Memory B cell (primary cell): ENCODE data around the gene ACKR4.
"Not testable (repeated sequence)": the region's sequence is repeated elsewhere in the genome, so short reads cannot be mapped to it uniquely, and the experiment has no call there.

Source experiments
- ATAC-seq: fragments of 150-1000 bp; cut with Tn5 transposase; 2 replicates; pipeline ENCODE4 v1.10.0; 2021; ENCODE audit warnings: low read depth, mild to moderate bottlenecking, moderate library complexity
- DNase-seq, 2 donors: peaks; one replicate each; pipeline ENCODE4 v3.0.0; 2022; ENCODE audit warnings: low spot score in 2 of 2
- H3K27ac Mint-ChIP-seq: one replicate; pipeline ENCODE4 v1.8.0; 2022; ENCODE audit warnings: mild to moderate bottlenecking, moderate library complexity, mixed read lengths
- H3K27me3 Mint-ChIP-seq: one replicate; pipeline ENCODE4 v1.8.0; 2022; ENCODE audit warnings: mixed read lengths
- H3K36me3 Mint-ChIP-seq: one replicate; pipeline ENCODE4 v1.8.0; 2022; ENCODE audit warnings: mild to moderate bottlenecking, mixed read lengths
- H3K4me1 Mint-ChIP-seq: one replicate; pipeline ENCODE4 v1.8.0; 2022; ENCODE audit warnings: mixed read lengths
- H3K4me3 Mint-ChIP-seq: one replicate; pipeline ENCODE4 v1.8.0; 2022; ENCODE audit warnings: mild to moderate bottlenecking, moderate library complexity, mixed read lengths
- H3K9me3 Mint-ChIP-seq: one replicate; pipeline ENCODE4 v1.8.0; 2022; ENCODE audit warnings: mixed read lengths

Gene ACKR4

DNA sequence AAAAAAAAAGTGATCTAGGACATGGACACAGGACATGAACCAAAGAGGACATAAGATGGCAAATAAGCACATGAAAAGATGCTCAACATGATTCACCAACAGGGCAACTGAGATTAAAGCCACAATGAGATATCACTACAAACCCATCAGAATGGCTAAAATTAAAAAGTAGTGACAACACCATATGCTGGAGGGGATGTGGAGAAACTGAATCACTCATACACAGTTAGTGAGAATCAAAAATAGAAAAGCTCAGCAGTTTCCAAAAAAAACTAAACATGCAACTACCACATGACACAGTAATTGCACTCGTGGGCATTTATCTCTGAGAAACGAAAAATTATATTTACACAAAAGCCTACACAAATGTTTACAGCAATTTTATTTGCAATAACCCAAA is 27.9 kb upstream of the ACKR4 start:
- DNase-seq, result no peak
- Mint-ChIP-seq H3K4me1 (no peaks in the 10 kb centered on the region), H3K4me3 (no peak overlapping the region), H3K9me3 (peaks cover 4% of the 10 kb centered on the region), H3K27ac (no peak overlapping the region), H3K27me3 (no peaks in the 10 kb centered on the region), H3K36me3 (peaks cover 41% of the 10 kb centered on the region)
- ATAC-seq, result no peak

DNA sequence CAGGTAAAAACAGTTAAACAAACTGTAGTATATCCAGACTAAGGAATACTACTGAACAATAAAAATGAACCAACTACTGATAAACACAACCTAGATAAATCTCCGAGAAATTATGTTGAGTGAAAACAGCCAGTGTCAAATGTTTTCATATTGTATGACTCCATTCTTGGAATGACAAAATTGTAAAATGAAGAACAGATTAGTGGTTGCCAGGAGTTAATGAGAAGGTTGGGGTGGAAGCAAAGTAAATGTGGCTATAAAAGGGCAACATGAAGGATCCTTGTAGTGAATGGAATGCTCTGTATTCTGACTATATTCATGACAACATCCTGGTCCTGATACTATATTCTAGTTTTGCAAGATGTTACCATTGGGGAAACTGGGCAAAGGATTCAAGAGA is 27.5 kb upstream of the ACKR4 start:
- DNase-seq (no peak), ATAC-seq (no peak)
- Mint-ChIP-seq H3K4me1 (no peaks in the 10 kb centered on the region), H3K4me3 (no peak overlapping the region), H3K27me3 (no peaks in the 10 kb centered on the region), H3K27ac (no peak overlapping the region), H3K36me3 (peaks cover 38% of the 10 kb centered on the region), H3K9me3 (peaks cover 4% of the 10 kb centered on the region)

DNA sequence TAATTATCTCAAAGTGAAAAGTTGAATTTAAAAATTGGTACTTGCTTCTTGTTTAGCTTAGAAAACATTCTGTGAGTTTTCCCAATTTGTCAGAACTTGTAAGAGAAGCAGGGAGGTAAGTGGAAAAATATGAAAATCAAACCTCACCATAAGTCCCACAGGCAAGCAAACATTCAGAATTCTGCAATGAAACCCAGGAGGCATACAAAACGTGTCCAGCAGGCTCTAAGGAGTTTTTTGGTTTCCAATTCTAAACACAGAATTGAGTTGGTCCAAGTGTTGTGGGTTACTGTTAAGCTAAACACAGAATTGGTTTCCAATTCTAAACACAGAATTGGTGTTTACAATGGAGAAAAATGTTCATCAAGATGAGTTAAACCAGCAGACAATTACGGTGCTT is 27.1 kb upstream of the ACKR4 start:
- DNase-seq, result no peak
- ATAC-seq, result no peak
- no peaks in the 10 kb centered on the region for H3K4me1 Mint-ChIP-seq
- H3K9me3 Mint-ChIP-seq, result peaks cover 4% of the 10 kb centered on the region
- peaks cover 35% of the 10 kb centered on the region for H3K36me3 Mint-ChIP-seq
- H3K27ac Mint-ChIP-seq, result no peak overlapping the region
- H3K27me3 Mint-ChIP-seq, result no peaks in the 10 kb centered on the region
- no peak overlapping the region for H3K4me3 Mint-ChIP-seq

DNA sequence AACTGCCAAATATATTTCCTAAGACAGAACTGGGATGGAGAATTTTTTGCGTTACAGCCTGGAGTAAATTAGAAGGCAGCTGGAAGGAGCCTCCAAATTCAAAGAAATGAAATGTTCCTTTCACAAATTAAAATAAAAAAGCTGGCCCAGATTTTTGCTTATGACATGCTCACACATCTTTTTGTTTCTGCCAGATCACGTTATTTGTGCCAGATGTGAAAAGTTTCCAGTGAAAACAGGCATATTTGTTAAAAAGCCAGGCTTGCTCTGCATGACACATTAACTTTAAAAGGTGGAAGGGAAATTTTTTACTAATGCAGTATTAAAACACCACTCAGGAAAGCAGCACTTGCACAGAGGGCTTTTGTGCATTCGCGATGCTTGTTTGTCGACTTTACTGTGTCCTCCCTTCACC is 23.3 kb upstream of the ACKR4 start:
- DNase-seq (no peak), ATAC-seq (no peak)
- Mint-ChIP-seq H3K27ac (no peak overlapping the region), H3K27me3 (no peaks in the 10 kb centered on the region), H3K4me3 (no peak overlapping the region), H3K4me1 (no peaks in the 10 kb centered on the region), H3K36me3 (peaks cover 47% of the 10 kb centered on the region), H3K9me3 (peaks cover 4% of the 10 kb centered on the region)

DNA sequence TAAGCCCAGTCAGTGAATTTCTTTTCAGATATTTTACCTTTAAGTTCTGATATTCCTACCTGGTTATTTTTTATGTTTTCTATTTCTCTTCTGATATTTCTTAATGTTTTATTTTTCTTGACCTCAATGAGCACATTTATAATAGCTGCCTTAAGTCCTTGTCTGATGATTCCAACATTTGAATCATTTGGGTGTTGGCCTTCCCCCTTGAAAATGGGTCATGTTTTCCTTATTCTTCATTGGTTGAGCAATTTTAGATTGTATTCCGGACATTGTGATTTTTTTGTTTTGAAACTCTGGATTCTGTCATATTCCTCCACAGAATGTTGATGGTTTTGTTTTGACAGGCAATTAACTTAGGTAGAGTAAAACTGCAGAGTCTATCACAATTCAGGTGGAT is 9.7 kb upstream of the ACKR4 start:
- Mint-ChIP-seq H3K27ac (no peak overlapping the region), H3K9me3 (peaks cover 3% of the 10 kb centered on the region), H3K4me3 (no peak overlapping the region), H3K36me3 (peaks cover 22% of the 10 kb centered on the region), H3K4me1 (no peaks in the 10 kb centered on the region), H3K27me3 (no peaks in the 10 kb centered on the region)
- ATAC-seq (no peak), DNase-seq (no peak)

DNA sequence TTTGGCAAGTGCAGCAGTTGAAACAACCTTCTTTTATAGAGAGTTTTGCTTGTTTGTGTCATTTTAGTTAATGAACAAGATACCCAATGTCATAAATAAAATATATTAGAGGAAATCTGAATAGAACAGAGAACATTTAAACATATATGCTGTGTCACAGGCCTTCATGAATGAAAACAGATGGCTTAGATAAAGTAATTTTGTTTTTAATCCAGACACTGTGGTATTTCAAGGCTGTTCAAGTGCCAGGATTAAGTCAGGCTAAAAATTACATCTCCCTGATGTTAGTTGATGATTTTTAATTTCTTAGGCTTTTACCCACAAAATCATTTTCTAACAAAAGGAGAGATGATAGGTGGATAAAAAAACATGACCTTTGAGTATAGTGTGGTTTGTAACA is 4.9 kb upstream of the ACKR4 start:
- Mint-ChIP-seq H3K27ac (no peak overlapping the region), H3K4me3 (no peak overlapping the region), H3K9me3 (peaks cover 1% of the 10 kb centered on the region), H3K4me1 (peaks cover 2% of the 10 kb centered on the region), H3K36me3 (peaks cover 39% of the 10 kb centered on the region), H3K27me3 (no peaks in the 10 kb centered on the region)
- no peak for DNase-seq
- no peak for ATAC-seq

DNA sequence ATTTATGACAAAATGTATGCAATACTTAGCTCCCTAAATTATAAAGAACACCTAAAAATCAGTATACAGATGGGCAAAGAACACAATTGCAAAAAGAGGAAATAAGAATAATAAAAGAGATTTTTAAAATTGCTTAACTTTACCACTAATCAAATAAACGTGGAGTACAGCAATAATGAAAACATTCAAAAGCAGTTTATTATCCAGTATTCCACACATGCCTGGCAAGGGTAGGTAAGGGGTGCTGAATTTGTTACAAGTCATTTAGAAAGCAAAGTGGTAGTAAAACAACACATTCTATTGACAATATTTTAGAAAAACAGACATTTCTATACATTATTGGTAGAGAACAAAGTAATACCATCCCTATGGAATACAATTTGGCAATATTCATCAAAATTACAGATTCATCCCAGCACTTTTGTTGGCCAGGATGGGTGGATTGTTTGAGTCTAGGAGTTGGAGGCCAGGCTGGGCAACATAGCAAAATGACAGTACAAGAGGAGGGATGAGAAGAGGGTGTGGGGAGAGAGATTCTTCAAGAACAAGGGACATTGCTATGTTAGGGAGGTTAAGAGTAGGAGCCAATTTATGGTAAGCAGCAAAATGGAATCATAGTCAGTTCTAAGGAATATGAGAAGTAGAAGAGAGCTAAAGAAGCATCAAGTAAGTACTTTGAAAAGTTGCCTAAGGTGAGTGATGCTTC is 3.7 kb upstream of the ACKR4 start:
- ATAC-seq, result no peak
- no peak for DNase-seq
- no peaks in the 10 kb centered on the region for H3K27me3 Mint-ChIP-seq
- peaks cover 38% of the 10 kb centered on the region for H3K36me3 Mint-ChIP-seq
- peaks cover 2% of the 10 kb centered on the region for H3K4me1 Mint-ChIP-seq
- H3K9me3 Mint-ChIP-seq, result peaks cover 1% of the 10 kb centered on the region
- no peak overlapping the region for H3K4me3 Mint-ChIP-seq
- no peak overlapping the region for H3K27ac Mint-ChIP-seq

DNA sequence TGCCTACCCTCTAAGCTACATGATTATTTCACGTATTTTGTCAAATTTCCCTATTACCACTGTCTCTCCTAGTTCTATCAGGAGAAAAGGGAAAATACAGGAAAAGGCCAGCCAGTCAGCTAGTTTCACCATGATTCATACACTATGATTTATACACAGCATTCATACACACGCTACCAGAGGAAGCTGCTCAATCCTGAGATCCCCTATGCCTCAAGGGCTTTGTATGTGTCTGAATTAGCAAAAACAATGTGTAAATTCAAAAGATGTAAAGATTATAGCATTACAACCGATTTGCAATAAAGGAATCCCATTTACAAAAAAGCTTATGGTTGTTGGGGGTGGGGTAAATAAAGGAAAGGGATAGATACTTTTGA is 3.1 kb upstream of the ACKR4 start:
- no peak for ATAC-seq
- Mint-ChIP-seq H3K27me3 (no peaks in the 10 kb centered on the region), H3K4me3 (no peak overlapping the region), H3K36me3 (peaks cover 42% of the 10 kb centered on the region), H3K4me1 (peaks cover 2% of the 10 kb centered on the region), H3K27ac (no peak overlapping the region), H3K9me3 (peaks cover 1% of the 10 kb centered on the region)
- no peak for DNase-seq

DNA sequence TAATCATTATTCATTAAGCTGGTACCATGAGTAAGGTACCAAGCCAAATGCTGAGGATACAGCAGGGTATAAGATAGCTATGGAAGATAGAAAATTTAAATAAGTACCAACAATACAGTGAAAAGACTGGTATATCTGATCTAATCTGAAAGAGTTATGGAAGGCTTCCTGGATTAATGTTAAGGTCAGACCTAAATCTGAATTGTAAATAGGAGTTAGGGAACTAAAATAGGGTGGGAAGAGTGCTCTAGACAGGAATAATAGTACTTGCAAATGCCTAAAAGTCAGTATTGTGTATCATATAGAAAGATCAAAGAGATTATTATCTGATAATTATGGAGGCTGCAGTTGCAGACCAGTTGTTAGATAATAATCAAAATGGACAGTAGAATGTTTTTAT is 2.6 kb upstream of the ACKR4 start:
- H3K36me3 Mint-ChIP-seq, result peaks cover 44% of the 10 kb centered on the region
- DNase-seq (no peak), ATAC-seq (no peak)
- H3K27ac Mint-ChIP-seq, result no peak overlapping the region
- H3K4me3 Mint-ChIP-seq, result no peak overlapping the region
- H3K4me1 Mint-ChIP-seq, result peaks cover 2% of the 10 kb centered on the region
- no peaks in the 10 kb centered on the region for H3K27me3 Mint-ChIP-seq
- H3K9me3 Mint-ChIP-seq, result peaks cover 1% of the 10 kb centered on the region

DNA sequence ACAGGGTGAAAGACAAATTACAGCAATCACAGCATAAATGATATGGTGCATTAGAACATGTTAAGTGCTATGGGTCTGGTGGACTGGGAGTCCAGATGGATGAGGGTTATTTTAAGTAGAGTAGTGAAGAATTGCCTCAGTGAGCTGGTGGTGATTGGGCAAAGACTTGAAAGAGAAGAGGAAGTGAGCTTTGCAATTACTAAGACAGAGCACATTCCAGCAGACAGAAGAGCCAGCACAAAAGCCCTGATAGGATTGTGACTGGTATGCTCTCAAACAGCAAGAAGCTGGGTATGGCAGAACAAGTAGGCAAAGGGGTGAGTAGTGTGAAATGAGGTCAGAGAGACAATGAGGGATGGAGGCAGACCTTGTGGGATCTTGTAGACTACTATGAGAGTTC is 2.1 kb upstream of the ACKR4 start:
- H3K27ac Mint-ChIP-seq, result no peak overlapping the region
- H3K4me1 Mint-ChIP-seq, result peaks cover 2% of the 10 kb centered on the region
- no peaks in the 10 kb centered on the region for H3K27me3 Mint-ChIP-seq
- DNase-seq (no peak), ATAC-seq (no peak)
- H3K4me3 Mint-ChIP-seq, result no peak overlapping the region
- peaks cover 43% of the 10 kb centered on the region for H3K36me3 Mint-ChIP-seq
- H3K9me3 Mint-ChIP-seq, result peaks cover 1% of the 10 kb centered on the region

DNA sequence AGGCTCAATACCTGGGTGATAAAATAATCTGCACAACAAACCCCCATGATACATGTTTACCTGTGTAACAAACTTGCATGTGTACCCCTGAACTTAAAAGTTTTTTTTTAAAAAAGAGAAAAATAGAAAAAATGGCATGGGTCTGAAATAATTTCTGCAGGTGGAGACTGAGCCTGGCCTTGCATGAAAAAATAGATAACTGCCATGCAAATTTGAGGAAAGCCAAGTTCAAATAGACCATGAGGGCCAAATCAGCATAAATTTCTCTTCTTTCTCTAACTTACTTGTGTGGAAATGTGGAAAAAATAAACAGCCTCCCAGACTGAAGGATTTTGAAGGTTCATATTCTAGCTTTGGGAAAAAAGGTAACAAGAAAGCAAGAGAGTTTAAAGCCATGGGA is 744 bp upstream of the ACKR4 start:
- Mint-ChIP-seq H3K27me3 (no peaks in the 10 kb centered on the region), H3K4me1 (peaks cover 2% of the 10 kb centered on the region), H3K36me3 (peaks cover 31% of the 10 kb centered on the region), H3K9me3 (no peaks in the 10 kb centered on the region), H3K27ac (no peak overlapping the region), H3K4me3 (no peak overlapping the region)
- DNase-seq (no peak), ATAC-seq (no peak)

DNA sequence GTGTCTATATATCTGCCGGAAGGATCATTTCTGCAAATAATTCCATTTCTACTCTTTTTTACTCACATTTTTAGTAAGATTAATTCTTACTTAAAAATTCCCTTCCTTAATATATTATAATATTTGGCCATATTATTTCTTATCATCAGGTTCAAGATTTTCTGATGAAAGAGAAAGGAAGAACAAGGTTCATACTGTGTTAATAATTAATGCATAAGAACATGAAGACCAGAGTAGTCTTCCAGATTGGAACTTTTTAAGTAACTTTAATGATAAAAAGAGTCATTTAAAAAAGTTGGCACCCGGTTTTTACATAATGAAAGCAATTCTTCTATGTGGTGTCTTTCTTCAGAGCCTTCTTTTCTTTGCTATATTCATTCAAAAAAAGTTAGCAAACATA is 590 bp downstream of the ACKR4 start:
- Mint-ChIP-seq H3K4me1 (peaks cover 2% of the 10 kb centered on the region), H3K27ac (no peak overlapping the region), H3K27me3 (no peaks in the 10 kb centered on the region), H3K36me3 (peaks cover 29% of the 10 kb centered on the region), H3K9me3 (no peaks in the 10 kb centered on the region), H3K4me3 (no peak overlapping the region)
- DNase-seq (no peak), ATAC-seq (no peak)

DNA sequence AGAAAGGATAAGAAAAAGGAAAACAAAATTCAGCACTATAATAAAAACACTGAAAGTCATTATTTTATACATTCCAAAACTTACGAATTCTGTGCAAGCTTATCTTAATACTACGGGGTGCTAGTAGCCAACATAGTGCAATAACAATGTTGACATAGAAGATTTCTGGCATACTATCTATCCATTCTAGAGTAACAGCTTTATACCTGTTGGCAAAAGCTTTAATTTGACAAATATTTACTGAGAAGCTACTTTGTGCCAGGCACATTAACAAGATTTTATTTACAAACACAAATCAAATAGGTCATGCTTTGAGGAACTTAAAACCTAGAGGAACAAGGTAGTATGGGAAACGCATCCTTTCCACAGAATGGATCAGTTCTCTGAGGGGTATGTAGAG is 1.1 kb downstream of the ACKR4 start:
- Mint-ChIP-seq H3K27me3 (no peaks in the 10 kb centered on the region), H3K9me3 (no peaks in the 10 kb centered on the region), H3K36me3 (peaks cover 29% of the 10 kb centered on the region), H3K4me1 (peaks cover 2% of the 10 kb centered on the region), H3K4me3 (no peak overlapping the region), H3K27ac (no peak overlapping the region)
- ATAC-seq (no peak), DNase-seq (no peak)

DNA sequence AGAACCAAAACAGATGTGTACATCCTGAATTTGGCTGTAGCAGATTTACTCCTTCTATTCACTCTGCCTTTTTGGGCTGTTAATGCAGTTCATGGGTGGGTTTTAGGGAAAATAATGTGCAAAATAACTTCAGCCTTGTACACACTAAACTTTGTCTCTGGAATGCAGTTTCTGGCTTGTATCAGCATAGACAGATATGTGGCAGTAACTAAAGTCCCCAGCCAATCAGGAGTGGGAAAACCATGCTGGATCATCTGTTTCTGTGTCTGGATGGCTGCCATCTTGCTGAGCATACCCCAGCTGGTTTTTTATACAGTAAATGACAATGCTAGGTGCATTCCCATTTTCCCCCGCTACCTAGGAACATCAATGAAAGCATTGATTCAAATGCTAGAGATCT is 3.5 kb downstream of the ACKR4 start:
- H3K36me3 Mint-ChIP-seq, result peaks cover 24% of the 10 kb centered on the region
- H3K27me3 Mint-ChIP-seq, H3K4me3 Mint-ChIP-seq, DNase-seq, ATAC-seq, H3K4me1 Mint-ChIP-seq, H3K9me3 Mint-ChIP-seq, H3K27ac Mint-ChIP-seq: not testable (repeated sequence)

DNA sequence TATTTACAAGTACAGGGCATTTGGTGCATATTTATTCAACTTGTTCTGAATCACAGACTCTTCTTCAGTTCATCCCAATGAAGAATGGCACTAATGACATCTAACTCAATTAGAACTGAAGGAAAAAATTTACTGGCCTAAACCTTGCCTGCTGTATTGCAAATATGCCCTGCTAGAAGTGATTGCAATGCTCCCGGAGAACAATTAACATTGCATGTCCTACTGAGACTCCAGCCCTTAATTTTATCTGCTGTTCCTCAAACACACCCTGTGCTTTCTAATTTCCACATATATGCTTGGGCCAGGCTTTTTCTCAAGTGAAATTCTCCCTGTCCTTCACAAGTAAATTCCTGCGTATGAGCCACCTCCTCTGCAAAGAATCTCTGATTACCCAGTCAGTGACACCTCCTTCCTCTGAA is 8.3 kb downstream of the ACKR4 start:
- Mint-ChIP-seq H3K4me1 (no peaks in the 10 kb centered on the region), H3K36me3 (peaks cover 42% of the 10 kb centered on the region), H3K4me3 (no peak overlapping the region), H3K27ac (no peak overlapping the region), H3K27me3 (no peaks in the 10 kb centered on the region), H3K9me3 (peaks cover 4% of the 10 kb centered on the region)
- ATAC-seq (no peak), DNase-seq (no peak)
